GM21576 (cell line): ENCODE data around the gene CCNT1.
"Not testable (repeated sequence)": the region's sequence is repeated elsewhere in the genome, so short reads cannot be mapped to it uniquely, and the experiment has no call there.

Source experiments
- ATAC-seq: cut with Tn5 transposase; IDR thresholded peaks from one replicate; pipeline ENCODE4 v1.9.1; 2021; ENCODE audit warnings: mild to moderate bottlenecking, moderate library complexity; ENCODE audit not compliant: unreplicated experiment

The CCNT1 gene

DNA sequence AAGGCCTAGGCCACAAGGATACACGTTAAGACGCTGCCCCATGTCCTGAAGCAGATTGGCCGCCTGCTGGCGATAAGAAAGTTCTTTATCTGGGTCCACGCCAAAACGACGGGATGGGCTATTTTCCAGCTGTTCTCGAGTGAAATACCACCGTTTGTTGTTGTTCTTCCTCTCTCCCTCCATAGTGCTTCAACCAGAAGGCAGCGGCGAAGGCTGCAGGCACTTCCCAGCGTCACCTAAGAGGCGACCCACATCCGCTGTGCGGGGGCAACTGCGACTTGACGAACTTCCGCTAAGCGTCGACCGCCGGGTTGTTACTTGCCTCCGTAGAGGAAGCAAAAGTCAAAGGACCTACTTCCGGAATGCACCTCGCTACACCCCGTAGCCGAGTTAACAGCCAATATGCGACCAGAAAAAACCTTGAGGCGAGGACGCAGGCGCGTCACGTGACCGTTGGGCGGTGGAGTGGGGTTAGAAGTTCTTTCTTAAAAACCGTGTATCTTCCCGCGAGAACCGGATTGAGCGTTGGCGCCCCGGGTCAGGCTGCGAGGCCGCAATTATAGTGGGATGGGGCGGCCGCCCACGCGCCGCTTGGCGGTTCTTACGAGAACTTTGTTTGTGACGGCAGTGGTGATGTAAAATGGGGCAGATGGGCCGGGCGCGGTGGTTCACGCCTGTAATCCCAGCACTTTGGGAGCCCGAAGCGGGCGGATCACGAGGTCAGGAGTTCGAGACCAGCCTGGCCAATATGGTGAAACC is at the start of gene CCNT1:
TSS of gene CCNT1 (minus strand) at position 215 of the 759 bp plus-strand sequence. CDS start at position 183, 32 bp downstream.
- peak; percentile 97 for ATAC-seq

DNA sequence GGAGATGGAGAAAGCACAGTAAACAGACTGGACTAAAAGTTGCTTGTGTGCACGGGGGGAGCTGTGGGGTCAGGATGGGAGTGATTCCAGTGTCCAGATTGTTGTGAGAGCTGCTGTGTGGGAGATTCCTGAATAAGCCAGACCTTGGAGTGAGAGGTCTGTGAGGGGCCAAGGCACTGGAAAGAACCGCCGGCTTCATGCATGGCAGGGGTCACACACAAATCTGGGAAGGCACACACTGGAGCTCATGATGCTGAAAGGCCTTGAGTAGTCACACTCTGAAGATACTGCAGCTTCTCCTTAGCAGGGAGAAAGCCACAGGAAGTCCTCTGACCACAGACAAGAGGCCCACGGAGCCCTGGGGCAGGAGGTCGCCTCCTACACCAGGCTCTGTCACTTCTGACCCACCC is 49.3 kb upstream of the CCNT1 start:
- no peak for ATAC-seq

DNA sequence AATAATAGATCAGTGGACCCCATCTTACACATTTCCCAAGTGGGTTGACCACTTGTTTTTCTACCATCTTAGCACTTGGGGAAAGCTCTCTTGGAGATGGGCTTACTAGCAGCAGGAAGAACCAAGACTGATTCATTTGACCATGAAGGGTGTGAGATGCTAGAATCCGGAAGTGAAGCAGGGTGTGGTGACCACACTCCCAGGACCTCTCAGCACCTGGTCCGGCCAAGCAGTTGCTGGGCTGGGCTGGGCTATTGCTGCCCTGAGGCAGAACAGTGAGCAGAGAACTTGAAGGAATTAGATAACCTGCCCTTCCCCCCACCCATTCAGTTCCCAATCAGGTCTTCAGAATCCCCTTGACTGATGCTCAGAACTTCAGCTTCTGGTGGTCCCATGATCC is 48.0 kb upstream of the CCNT1 start:
- no peak for ATAC-seq

DNA sequence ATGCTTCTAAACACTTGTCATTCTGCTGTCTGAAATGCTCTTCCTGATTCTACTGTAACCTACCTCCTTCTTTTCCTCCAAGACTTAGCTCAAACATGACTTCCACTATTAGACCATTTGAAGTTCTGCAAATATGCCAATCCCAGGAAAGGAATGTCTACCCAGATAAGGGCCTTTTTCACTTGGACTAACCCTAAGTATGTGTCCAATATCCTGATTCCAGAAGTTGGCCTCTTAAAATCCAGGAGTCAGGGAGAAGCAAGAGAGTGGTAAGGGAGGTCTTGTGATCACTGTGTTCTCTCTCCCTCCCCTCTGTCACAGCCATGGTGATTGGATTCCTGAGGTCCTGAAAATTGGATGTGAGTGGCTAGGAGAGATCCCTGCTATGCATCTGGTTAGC is 42.2 kb upstream of the CCNT1 start:
- ATAC-seq = no peak

DNA sequence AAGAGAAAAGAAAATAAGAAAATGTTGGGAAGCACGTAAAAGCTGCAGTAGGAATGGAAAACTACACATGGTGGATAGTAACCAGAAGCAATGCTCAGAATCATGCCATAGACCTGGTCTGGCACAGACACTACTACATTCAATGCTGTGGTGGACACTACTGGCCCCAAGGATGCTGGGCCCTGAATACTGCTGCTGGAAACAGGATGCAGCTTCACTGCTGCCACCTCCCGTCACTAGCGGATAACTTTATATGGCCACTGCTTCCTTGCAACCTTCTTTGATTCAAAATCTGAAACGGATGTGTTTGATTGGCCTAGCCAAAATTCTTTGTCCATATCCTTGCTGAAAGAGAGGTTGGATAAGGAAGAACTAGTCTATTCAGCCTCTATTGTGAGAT is 41.7 kb upstream of the CCNT1 start:
- no peak for ATAC-seq

DNA sequence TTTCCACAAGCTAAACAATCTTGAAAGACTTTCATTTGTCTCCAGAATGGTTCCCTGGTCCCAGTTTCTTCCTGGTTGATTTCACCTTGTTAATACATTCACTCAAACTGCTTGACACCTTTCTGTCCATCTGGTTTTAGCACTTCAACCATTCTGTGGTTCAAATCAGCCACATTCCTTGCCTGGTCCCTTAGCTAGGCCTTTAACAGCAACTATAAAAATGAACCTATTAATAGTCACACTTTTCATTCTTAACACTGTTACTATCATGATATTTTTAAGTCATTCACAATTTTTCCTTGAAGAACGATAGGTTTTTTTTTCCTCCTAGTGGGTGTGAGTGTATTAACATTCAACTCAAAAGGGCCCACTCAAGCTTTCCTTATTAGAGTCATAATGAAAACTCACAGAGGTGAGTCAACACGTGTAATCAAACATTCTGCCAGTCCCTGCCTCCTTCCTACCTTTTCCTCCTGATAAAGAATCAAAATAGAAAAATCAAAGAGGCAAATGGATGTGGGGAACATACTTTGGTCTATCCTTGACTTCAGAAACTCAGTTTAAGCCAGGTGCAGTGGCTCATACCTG is 34.4 kb upstream of the CCNT1 start:
- no peak for ATAC-seq

DNA sequence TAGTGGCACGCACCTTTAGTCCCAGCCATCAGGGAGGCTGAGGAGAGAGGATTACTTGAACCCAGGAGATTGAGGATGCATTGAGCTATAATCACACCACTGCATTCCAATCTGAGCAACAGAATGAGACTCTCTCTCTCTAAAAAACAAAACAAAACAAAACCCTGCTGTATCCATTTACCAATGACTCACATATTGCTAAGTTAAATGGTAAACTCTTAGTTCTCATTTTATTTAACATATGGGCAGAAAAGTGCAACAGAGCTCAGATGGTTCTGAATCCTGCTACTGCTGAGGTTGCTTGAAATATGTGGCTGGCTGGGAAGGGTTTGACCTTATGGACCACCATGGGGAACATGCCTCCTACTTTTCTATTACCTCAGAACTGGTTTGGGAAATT is 33.7 kb upstream of the CCNT1 start:
- no peak for ATAC-seq

DNA sequence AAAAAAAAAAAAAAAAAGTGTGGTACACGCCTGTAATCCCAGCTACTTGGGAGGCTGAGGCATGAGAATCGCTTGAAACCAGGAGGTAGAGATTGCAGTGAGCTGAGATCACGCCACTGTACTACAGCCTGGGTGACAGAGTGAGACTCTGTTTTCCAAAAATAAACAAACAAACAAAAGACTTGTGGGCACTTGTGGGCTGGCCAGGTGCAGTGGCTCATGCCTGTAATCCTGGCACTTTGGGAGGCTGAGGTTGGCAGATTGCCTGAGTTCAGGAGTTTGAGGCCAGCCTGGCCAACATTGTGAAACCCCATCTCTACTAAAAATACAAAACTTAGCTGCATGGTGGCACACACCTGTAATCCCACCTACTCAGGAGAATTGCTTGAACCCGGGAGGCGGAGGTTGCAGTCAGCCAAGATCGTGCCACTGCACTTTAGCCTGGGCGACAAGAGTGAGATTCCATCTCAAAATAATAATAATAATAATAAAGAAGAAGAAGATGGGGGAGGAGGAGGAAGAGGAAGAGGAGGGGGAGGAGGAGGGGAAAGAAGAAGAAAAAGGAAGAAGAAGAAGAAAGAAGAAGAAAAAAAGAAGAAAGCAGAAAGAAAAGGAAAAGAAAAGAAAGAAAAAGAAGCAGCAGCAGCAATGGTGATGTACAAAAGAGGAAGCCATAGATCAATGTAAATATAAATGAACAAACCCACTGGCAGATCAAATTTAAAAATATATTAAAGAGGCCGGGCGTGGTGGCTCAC is 27.9 kb upstream of the CCNT1 start:
- ATAC-seq = no peak

DNA sequence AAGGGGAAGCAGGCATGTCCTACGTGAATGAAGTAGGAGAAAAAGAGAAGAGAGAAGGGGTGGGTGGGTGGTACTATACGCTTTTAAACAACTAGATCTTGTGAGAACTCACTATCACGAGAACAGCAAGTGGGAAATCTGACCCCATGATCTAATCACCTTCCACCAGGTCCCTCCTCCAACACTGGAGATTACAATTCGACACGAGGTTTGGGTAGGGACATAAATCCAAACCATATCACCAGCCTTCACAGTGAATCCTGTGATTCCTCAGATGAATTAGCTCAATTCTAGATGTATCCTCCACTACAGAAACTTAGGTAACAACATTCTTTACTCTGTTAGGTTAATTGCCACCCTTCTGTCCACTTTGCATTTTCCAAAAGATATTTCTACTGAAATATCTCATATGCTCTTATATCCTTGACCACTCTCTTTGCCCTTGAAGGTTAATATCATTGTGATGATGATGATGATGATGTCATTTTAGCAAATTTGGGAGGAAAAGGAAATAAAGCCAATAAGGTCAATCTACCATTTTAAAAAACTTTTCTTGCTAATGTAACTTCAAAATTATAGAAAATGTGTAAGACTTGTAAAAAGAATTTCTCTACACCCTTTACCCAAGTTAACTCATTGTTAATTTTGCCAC is 23.2 kb upstream of the CCNT1 start:
- ATAC-seq = no peak

DNA sequence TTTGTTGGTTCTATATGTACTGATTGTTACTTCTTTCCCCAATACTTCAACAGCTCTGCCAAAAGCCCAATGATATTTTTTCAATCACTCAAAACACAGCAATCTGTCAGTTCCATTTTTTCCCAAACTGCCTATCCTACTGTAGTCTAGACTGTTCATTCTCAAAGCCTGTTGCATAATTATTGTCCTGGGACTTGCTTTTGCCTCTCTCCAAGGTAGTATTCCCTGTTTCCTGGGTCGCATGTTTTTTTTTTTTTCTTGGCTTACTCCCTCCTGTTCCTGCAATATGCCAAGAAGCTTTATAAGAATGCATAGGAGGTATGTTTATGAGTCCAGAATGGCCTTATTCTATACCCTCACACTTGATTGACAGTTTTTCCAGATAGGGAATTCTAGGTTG is 19.9 kb upstream of the CCNT1 start:
- no peak for ATAC-seq

DNA sequence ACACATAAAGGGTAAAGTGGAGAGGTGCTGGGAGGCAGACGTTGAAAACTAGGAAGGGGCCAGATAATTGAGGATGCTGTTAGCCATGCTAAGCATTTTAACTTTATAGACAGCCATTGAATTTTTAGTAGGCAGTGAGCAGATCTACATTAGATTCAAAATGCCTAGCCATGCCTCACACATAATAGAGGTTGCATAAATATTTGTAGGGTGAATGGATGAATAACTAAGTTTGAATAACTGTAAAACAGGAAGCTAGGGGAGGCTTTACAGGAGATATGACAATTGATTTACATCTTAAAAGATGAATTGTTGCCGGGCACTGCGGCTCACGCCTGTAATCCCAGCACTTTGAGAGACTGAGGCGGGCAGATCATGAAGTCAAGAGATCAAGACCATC is 12.3 kb upstream of the CCNT1 start:
- ATAC-seq = no peak

DNA sequence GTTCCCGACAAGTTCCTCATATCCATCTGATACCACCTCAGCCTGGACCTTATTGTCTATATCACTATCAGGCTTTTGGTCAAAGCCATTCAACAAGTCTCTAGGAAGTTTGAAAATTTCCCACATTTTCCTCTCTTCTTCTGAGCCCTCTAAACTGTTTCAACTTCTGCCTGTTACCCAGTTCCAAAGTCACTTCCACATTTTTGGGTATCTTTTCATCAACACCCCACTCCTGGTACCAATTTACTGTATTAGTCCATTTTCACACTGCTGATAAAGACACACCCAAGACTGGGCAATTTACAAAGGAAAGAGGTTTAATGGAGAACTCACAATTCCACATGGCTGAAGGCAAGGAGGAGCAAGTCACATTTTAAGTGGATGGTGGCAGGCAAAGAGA is 4.2 kb upstream of the CCNT1 start:
- not testable (repeated sequence) for ATAC-seq

DNA sequence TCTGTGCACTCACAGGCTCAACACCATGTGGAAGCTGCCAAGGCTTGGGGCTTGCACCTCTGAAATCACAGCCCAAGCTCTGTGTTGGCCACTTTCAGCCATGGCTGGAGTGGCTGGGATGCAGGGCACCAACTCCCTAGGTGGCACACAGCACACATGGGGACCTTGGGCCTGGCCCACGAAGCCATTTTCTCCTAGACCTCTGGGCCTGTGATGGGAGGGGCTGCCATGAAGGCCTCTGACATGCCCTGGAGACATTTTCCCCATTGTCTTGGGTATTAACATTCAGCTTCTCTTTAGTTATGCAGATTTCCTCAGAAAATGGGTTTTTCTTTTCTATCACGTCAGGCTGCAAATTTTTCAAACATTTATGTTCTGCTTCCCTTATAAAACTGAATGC is 3.7 kb upstream of the CCNT1 start:
- not testable (repeated sequence) for ATAC-seq

DNA sequence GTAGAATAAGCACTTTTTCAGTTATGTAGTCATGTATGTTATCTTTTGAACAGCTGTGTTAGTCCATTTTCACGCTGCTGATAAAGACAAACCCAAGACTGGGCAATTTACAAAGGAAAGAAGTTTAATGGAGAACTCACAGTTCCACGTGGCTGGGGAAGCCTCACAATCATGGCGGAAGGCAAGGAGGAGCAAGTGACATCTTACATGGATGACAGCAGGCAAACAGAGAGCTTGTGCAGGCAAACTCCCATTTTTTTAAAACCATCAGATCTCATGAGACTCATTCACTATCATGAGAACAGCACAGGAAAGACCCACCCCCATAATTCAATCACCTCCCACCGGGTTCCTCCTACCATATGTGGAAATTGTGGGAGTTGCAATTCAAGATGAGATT is 2.5 kb upstream of the CCNT1 start:
- not testable (repeated sequence) for ATAC-seq

DNA sequence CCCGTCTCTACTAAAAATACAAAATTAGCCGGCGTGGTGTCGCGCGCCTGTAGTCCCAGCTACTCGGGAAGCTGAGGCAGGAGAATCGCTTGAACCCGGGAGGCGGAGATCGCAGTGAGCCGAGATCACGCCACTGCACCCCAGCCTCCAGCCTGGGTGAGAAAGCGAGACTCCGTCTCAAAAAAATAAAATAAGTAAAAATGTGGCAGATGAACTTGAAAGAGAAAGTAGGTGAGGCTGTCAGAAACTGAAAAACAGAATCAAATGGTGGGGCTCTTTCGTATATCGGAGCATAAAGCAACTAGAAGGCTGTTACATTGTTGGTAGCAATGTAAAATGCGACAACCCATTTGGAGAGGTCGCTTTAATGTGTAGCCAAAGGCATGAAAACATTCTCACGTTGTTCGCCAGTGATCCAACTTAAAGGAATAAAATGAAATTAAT is 767 bp upstream of the CCNT1 start:
- no peak for ATAC-seq

DNA sequence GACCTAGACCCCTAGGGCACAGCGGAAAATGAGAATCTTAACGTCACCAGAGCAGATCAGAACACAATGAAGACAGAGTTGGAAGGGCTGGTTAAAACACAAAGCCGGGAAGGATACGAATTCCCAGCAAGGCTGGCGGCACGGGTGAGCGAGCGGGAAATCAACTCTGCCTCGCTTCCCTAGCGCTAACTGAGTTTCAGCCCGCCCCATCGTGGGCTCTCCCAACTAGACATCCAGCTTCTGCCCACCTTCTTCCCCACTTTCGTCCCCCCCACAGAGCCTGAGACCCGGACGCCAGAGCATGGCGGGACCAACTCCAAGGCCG is 377 bp downstream of the CCNT1 start:
- ATAC-seq = no peak

DNA sequence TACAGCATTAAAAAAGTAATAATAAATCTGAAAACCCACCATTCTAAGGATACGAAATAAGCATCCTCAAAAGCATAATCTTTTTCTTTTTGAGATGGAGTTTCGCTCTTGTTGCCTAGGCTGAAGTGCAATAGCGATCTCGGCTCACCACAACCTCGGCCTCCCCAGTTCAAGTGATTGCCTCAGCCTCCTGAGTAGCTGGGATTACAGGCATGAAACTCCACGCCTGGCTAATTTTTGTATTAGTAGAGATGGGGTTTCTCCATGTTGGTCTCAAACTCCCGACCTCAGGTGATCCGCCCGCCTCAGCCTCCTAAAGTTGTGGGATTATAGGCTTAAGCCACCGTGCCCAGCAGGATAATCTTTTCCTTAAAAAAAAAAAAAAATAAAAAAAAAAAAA is 4.3 kb downstream of the CCNT1 start:
- no peak for ATAC-seq

DNA sequence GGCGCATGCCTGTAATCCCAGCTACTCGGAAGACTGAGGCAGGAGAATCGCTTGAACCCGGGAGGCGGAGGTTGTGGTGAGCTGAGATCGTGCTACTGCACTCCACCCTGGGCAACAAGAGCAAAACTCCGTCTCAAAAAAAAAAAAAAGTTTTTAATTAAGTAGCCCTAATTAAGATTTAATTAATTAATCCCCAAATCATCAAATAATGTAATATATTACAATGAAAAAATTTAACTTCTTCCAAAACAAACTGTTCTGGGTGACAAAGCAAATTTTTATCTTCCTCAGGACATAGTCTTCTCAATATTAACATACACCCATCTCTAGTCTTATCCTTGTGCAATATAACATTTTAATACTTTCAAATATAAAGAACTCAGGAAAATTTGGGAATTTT is 17.7 kb downstream of the CCNT1 start:
- ATAC-seq = not testable (repeated sequence)

DNA sequence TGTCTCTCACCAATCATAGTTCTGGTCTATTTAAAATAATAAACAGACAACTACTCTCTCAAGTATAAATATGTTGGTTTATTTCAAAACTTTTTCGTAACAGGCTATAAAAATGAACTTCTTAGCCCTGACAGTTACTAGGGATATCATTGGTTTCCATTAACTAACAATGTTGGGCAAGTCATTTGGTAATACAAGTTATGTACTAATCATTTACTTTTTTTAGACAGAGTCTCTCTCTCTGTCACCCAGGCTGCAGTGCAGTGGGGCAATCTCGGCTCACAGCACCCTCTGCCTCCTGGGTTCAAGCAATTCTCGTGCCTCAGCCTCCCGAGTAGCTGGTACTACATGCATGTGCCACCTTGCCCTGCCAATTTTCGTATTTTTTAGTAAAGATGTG is 19.9 kb downstream of the CCNT1 start:
- no peak for ATAC-seq

DNA sequence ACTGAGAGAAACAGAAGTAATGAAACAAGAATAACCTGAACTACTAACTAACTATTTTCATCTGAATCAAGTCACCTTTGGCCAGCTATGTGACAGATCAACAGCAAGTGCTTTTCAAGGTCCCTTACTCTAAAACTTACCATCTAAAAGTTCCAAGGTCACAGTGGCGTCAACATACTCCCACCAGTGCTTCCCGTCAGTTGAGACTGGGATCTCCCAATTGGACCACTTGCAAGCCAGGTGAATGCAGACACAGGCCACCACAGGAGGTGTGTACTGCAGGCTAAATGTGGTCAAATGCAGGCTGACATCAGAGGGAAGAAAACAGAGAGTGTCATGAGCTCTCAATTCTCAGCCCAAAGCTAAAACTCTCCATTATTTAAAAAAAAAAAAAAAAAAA is 20.6 kb downstream of the CCNT1 start:
- ATAC-seq = no peak

DNA sequence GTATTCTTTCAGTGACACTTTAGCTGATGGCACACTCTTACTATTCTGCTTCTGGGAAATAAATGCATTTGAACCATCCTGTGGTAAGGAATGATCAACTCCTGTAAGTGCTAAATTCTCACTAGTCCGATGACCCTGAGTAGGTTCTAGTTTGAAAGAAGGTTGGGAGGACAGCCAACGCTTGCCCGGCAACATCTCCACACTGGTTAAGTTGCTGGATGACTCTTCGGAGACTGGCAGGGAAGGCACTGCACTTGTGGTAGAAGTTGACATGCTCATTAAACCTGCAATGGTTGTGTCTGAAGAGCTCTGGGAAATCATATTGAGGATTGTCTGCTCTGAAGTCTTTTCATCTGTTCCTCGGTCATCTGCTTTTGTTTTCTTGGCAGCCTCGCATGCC is 22.5 kb downstream of the CCNT1 start:
- no peak for ATAC-seq

DNA sequence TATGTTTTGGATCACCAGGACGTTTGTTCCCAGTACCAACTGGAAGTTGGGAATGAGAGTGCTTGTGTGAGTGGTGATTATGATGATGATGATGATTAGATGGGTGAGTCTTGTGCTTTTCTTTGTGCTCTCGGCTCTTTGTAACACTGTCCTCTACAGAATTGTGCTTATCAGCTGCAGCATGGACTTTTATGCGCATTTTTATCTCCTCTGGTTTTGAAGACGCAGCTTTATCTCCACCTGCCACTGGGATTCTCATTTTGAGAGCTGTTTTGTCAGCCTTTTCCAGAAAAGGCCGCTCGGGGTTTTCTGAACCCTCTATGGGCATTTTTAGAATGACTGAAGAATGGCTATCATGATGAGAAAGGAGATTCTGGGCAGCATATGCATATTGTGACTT is 22.9 kb downstream of the CCNT1 start:
- no peak for ATAC-seq
